Kidney tubule cell (primary cell): Measurements from ENCODE around the gene EXOC3L4.
"Not testable (repeated sequence)": the region's sequence is repeated elsewhere in the genome, so short reads cannot be mapped to it uniquely, and the experiment has no call there.

Experiments used
- DNase-seq: peaks from one replicate; pipeline ENCODE4 v3.0.0-alpha.2; 2018; ENCODE audit warnings: low spot score

EXOC3L4 gene

DNA sequence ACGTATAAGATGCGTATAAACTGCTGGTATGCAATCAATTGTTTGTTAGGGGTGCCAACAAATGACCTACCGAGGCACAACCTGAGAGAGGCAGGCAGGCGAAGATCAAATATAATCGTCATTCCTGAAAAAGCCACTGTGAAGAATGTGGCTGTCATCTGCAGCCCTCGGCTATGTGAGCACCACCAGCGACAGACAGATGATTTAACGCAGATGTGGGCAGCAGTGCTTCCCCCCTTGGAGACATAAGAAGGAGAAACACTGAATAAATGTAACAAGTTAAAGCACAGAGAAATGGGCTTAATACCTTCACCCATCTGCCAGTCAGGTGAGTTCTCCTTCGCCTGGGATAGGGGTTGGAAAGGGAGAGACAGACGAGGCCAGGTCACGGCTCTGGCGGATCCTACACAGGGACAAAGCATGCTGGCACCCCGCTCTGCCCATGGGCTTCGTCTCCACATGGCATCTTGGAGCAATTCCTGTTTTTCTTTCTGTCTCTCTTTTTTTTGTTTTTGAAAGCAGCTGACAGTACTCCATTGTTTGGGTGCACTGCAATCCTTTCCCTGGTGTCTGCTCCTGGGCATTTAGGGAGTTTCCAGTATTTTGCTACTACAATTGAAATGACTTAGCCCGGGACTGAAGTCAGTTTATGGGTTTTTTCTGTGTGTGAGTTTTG, 56.9 kb downstream of the EXOC3L4 start:
- DNase-seq: no peak

DNA sequence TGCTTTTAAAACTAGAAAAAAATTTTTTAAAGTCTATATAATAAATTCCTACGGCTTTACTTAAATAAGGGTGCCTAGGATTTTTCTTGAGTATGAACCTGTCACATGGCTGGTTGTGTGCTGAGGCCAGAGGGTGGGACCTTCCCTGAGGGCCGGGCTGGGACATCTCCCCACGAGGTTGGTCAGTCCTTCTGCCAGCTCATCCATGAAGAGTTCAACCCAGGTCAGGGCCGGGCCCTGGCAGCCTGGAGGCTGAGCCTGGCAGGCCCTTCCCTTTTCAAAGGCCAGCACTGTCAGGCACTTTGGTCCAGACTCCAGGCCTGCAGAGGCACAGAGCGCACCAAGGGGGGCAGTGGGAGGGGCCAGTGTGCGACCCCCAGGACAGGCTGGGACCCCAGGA, 60.5 kb downstream of the EXOC3L4 start:
- DNase-seq: peak; percentile 89

DNA sequence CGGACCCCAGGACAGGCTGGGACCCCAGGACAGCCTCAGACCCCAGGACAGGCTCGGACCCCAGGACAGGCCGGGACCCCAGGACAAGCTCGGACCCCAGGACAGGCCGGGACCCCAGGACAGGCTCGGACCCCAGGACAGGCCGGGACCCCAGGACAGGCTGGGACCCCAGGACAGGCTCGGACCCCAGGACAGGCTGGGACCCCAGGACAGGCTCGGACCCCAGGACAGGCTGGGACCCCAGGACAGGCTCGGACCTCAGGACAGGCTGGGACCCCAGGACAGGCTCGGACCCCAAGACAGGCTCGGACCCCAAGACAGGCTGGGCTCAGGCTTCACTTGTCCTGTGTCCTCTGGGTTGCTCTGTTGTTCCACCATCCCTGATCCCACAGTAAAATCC, 60.9 kb downstream of the EXOC3L4 start:
- DNase-seq: not testable (repeated sequence)

DNA sequence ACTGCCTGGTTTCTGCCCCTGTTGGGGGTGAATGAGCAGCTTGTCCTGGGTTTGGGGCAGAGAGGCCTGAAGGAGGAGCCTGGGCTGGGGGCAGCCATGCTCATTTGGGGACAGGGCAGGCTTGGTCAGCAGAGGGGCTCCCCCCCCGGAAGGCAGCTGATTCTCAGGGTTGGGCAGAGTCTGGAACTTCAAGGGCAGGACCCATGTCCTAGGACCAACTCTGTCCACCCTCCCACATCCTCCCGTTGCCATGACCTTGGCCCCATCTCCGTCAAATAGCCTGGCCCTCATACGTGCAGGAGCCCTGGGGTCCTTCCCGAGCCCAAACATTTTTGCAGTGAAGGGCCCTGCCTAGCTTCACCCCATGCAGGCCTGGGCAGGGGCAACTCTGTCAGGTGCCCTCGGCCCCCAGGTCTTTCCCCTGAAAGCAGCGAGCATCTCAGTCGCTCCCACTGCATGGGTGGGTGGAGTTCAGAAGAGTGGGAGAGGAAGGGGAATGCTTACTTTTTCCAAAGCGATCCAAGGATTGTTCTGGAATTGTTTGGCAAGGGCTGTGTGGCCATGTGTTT, 61.4 kb downstream of the EXOC3L4 start:
- no peak for DNase-seq

DNA sequence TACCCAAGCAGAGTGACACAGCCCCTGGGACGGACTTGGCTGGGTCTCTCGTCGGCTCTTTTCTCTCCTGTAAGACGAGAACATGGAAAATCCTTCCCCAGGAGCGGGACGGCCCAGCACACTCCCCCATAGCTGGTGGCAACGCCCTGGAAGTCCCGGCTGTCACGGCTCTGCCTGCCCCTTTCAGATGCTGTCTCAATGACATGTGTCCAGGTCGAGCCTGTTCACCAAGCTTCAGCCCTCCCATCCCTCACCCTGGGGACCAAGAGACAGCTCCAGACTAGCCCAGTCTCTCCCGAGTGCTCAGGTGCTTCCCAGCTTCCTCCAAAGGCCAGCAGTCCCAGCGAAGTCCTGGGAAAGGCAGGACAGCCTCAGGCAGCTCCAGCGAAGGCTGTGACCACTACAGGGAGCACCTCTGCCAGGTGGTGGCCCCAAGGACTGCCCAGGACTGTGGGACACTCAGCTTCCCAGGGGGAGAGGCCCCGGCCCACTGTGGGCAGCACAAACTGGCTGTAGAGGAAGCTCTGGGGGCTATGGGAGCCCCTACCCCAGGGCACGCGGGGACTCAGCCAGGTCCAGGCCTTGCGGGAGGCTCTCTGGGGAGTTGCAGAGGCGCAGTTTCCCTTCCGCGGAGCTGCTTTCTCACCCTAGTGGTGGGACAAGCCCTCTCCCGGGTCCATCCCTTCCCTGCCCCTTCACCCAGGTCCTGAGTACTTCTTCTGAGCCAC, 62.3 kb downstream of the EXOC3L4 start:
- no peak for DNase-seq

DNA sequence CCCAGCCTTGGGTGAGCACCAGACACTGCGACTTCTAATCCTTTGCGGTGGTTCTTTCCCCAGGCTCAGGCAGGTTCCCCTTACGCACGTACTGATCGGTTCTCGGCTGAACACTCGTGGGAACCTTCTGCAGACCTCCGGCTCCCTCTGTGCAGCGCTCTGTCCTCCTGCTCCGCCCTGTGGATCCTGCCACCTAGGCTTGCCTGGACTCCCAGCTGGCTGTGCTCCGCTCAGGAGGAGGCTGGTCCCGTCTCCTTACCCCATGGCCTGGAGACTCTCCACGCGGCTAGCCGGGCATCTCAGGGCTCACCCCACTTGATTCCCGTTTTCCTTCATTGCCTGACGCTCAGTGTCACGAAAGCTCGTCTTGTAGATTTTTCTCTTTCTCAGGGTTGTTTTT, 63.4 kb downstream of the EXOC3L4 start:
- no peak for DNase-seq

DNA sequence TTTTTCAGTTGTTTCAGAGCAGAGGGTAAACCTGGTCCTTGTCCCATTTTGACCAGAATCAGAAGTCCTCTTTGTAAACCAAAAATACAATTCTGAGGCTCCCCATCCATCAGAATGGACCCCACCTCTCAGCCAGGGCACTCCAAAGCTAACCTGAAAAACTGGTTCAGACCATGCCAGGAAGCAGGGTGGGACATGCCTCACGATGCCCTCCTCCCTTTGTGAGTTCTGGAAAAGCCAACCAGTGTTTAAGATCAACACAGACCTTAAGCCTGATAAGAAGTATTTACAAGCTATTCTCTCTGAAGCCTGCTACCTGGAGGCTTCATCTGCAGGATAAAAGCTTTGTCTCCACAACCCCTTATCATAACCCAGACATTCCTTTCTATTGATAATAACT, 64.2 kb downstream of the EXOC3L4 start:
- no peak for DNase-seq
